Coronary artery (tissue), 2 donors: ENCODE data around the gene CGNL1.

Experiments
- DNase-seq: peaks from one replicate; pipeline ENCODE4 v3.0.0-alpha.2; 2017; ENCODE audit warnings: low spot score
- H3K27ac ChIP-seq, 2 donors: fragments of 200-600 bp; sonication (generic); one replicate each; pipeline ENCODE4 v1.5.1; 2016 to 2019
- H3K4me3 ChIP-seq: fragments of 200-600 bp; sonication (generic); 2 replicates; pipeline ENCODE4 v1.5.1; 2016; ENCODE audit warnings: mild to moderate bottlenecking, moderate library complexity
- TF ChIP-seq, protein P1 (sequence below): fragments of 200-600 bp; sonication (generic); IDR thresholded peaks from one replicate; pipeline ENCODE4 v1.5.1; 2019; ENCODE audit warnings: antibody characterized with exemption

The CGNL1 gene

DNA sequence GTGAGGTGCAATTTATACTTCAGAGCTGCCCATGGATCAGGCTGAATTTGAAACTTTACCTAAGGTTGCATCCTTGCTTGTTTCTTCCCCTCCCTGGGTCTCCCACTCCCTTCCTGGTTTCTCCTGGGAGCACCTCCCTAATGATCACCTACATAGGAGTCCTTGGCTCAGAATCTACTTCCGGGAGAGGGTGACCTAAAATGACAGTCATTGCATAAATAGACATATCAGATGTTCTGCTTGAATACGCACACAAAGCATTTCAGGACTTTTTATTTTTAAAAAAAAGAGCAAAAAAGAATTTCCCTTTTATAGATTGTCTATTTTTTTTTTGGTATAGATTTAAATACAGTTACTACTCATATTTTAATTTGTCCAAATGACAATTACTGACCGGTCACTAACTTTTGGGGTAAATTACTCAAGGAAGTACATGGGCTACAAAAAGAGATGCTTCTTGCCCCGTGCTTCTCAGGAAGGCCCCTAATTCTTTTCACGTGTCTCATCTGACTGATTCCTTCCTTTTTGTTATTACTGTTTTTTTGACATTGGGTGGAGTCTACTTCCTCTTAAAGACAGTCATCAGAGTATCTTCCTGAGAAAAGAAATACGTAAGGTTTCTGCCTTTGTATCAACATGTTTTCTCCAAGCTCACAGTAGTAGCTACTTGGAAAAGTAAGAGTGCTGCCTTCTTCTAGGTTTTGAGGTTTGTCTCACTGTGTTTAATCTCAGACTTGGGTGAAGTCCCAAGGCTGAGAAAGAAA is 210.5 kb downstream of the CGNL1 start:
- TF ChIP-seq, protein P1, sequence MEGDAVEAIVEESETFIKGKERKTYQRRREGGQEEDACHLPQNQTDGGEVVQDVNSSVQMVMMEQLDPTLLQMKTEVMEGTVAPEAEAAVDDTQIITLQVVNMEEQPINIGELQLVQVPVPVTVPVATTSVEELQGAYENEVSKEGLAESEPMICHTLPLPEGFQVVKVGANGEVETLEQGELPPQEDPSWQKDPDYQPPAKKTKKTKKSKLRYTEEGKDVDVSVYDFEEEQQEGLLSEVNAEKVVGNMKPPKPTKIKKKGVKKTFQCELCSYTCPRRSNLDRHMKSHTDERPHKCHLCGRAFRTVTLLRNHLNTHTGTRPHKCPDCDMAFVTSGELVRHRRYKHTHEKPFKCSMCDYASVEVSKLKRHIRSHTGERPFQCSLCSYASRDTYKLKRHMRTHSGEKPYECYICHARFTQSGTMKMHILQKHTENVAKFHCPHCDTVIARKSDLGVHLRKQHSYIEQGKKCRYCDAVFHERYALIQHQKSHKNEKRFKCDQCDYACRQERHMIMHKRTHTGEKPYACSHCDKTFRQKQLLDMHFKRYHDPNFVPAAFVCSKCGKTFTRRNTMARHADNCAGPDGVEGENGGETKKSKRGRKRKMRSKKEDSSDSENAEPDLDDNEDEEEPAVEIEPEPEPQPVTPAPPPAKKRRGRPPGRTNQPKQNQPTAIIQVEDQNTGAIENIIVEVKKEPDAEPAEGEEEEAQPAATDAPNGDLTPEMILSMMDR: no peak
- peak overlapping the region in 1 of 2 donors; percentile 20 for H3K27ac ChIP-seq

DNA sequence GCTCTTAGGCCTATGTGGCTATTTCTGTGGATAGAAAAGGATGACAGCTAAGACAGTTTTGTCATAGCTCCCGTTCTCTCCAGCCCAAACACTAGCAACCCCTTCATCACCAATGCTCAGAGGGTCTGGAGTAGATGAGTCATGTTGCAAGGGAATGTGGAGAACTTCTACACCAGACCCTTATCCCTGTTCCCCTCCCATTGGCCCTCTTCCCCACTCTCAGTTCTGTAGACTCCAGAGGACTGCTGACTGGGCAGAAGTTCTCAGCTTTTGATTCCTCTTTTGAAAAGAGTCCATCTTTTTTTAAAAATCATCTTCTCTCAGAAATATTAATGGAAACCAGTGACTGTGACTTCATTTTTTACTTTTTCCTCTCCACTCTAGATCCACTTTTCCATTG is 213.0 kb downstream of the CGNL1 start:
- peak overlapping the region in 1 of 2 donors; percentile 60 for H3K27ac ChIP-seq
- DNase-seq: no peak
- no peak overlapping the region for H3K4me3 ChIP-seq
- TF ChIP-seq, protein P1: no peak

More for the DNA sequence above, 210.5 kb downstream of the CGNL1 start:
- DNase-seq: no peak
- no peak overlapping the region for H3K4me3 ChIP-seq

DNA sequence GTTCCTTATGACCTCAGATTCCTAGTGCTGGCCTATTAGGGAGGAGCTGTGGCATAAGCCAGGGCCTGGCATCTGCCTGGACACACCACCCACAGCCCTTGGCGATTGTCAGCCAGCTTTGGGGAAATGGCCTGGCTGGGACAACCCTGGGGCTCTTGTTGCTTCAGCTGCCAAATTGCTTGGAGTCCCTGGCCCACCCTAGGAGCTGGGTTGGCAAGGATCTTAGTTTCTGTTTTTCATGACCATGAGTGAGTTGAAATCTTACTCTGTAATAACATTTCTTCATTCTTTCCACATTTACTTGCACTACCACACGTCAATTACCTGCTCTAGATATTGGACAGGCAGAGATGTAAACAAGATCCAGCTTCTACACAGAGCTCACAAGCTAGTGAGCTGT is 213.4 kb downstream of the CGNL1 start:
- no peak for DNase-seq
- TF ChIP-seq, protein P1: no peak
- no peak overlapping the region for H3K4me3 ChIP-seq
- peak overlapping the region in 1 of 2 donors; percentile 47 for H3K27ac ChIP-seq

DNA sequence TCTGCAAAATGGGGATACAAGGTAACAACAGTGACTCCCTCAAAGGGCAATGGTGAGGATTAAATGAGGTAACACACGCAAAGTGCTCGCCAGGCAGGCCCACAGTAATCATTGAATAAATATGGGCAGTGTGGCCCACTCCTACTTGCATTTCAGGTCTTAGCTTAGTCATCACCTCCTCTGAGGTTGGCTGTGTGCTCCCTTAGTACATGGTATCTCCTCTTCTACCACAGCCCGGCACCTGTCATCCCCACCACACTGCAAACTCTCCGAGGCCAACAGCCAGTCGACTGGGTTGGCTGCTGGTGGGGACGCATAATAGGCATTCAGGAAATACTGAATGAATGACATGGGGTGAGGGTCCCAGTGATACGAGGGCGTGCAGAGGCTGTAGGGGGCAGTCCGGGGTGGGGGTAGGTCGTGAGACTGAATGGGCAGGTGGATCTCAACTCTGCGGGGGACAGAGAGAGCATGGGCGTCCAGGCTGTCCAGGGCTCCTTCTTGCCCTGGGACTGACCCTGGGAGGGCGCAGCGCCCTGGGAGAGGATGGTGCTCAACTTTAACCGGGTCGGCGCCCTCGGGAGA is 215.0 kb downstream of the CGNL1 start:
- Histone ChIP-seq H3K4me3 (peak overlapping the region; percentile 85), H3K27ac (peak overlapping the region in 1 of 2 donors; percentile 36)
- TF ChIP-seq, protein P1: no peak
- DNase-seq: no peak

DNA sequence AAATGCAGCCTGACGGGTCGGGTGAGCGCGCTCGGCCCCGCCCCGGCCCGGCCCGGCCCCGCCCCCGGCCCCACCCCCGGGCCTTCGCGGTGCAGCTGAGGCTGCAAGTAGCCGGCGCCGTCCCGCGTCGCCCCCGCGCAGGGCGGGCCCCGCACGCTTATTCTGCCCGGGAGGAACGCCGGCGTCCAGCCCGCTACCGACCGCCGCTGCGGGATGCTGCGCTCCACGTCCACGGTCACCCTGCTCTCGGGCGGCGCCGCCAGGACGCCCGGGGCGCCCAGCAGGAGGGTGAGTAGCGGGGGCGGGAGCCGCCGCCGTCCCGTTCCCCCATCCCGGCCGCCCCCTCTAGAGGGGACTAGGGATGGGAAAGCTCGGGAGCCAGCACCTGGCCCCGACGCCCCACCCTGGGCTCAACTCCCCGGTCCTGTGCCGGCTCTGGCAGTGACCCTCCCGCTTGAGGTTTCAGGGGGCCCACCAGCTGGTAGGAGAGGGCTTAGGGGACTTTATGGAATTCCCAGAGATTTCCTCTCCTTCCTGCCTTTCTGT is 215.6 kb downstream of the CGNL1 start, which contains the start of gene MYZAP:
Gene MYZAP, plus strand, starts transcription at position 83 of the 546 bp plus-strand sequence. Its CDS starts 131 bp downstream, at position 214.
- no peak for DNase-seq
- H3K4me3 ChIP-seq: peak within 1 kb of the TSS; percentile 85
- TF ChIP-seq, protein P1: no peak
- H3K27ac ChIP-seq: peak within 1 kb of the TSS in 1 of 2 donors; percentile 47

DNA sequence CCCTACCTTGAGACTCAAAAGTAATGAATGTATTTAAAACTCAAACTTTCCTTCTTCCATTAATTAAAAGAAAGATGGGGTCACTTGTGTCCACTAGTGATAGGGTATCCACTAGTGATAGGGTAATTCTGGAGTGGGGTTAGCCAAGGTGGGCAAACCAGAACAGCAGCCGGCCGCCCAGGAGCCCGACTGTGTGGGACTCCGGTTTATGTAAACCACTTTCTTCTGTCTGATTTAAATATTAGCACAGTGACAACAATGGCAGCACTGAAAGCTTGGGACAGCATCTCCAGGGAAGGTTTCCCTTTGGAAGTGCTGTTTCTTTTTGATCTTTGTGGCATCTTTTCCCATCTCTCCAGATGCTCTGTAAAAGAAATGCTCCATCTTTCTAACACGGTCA is 216.1 kb downstream of the CGNL1 start:
- H3K4me3 ChIP-seq: peak overlapping the region; percentile 85
- TF ChIP-seq, protein P1: no peak
- no peak for DNase-seq
- no peak overlapping the region for H3K27ac ChIP-seq
